Kidney epithelial cell (primary cell): ENCODE measurements around the gene PPP2R2C. TPM values are rescaled to one million over a fixed set of nuclear protein-coding genes. Genes with fewer than 3 reads are reported as not detected.

Source experiments
- DNase-seq: peaks from one replicate; pipeline ENCODE4 v3.0.0-alpha.2; 2010; ENCODE audit warnings: low read depth
- H3K27me3 ChIP-seq: 2 replicates; pipeline ENCODE4 v1.6.0; 2011; ENCODE audit warnings: low read length; ENCODE audit not compliant: control insufficient read depth, insufficient read depth
- H3K36me3 ChIP-seq: 2 replicates; pipeline ENCODE4 v1.5.1; 2011; ENCODE audit warnings: low read length; ENCODE audit not compliant: control insufficient read depth, insufficient read depth
- H3K4me3 ChIP-seq: 2 replicates; pipeline ENCODE4 v1.5.1; 2011; ENCODE audit warnings: low read depth, mild to moderate bottlenecking, control low read depth, low read length
- total RNA-seq: library from RNA; depleted of rRNA; stranded (reverse); fragments of >200 nt; gene quantifications from 2 replicates; pipeline ENCODE4 v1.2.3, GENCODE V29; 2015
- TF ChIP-seq, protein P1 (sequence below): IDR thresholded peaks from 2 replicates; pipeline ENCODE4 v1.5.1; 2011; ENCODE audit warnings: mild to moderate bottlenecking, moderate library complexity, low read length, control low read depth, inconsistent platforms; ENCODE audit not compliant: insufficient read depth, poor library complexity, severe bottlenecking

PPP2R2C gene
- total RNA-seq, 1 donor from 2014 or later: not detected

DNA sequence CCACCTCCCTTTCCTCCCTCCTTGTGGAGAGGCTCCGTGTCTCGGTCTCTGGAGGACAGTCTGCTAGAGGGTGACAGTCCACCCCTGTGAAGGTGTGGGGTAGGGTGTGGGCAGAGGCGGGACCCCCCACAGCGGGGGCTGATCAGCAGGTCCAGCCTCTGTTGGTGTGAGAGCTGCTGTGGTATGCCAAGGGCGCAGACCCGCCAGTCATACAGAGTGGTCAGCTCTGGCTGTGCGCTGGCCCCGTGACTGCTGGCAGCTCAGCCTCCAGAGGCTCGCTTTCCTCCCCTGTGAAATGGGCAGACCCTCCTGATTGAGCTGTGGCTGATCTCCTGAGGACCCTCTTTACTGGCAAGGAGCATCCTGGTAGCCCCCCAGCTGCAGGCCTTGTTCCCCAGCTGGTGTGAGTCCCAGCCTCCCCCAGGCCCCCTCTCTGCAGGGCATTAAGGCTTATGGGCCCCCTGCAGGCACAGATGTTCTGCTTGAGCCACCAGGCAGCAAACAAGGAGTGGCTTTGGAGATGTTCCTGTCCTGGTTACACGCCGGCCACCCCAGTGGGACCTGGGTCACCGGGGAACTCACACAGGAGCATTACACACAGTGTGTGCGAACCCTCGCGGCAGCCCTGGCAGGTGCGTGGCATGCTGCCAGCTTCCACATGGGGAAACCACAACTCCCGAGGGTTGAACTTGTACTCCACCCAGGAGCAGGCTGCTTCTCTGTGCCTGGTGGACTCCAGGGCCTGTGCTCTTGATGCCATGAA is 76.8 kb downstream of the PPP2R2C start:
- H3K27me3 ChIP-seq: no peaks in the 10 kb centered on the region
- no peaks in the 10 kb centered on the region for H3K36me3 ChIP-seq
- no peak overlapping the region for H3K4me3 ChIP-seq
- no peak for DNase-seq
- TF ChIP-seq, protein P1, sequence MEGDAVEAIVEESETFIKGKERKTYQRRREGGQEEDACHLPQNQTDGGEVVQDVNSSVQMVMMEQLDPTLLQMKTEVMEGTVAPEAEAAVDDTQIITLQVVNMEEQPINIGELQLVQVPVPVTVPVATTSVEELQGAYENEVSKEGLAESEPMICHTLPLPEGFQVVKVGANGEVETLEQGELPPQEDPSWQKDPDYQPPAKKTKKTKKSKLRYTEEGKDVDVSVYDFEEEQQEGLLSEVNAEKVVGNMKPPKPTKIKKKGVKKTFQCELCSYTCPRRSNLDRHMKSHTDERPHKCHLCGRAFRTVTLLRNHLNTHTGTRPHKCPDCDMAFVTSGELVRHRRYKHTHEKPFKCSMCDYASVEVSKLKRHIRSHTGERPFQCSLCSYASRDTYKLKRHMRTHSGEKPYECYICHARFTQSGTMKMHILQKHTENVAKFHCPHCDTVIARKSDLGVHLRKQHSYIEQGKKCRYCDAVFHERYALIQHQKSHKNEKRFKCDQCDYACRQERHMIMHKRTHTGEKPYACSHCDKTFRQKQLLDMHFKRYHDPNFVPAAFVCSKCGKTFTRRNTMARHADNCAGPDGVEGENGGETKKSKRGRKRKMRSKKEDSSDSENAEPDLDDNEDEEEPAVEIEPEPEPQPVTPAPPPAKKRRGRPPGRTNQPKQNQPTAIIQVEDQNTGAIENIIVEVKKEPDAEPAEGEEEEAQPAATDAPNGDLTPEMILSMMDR: no peak

DNA sequence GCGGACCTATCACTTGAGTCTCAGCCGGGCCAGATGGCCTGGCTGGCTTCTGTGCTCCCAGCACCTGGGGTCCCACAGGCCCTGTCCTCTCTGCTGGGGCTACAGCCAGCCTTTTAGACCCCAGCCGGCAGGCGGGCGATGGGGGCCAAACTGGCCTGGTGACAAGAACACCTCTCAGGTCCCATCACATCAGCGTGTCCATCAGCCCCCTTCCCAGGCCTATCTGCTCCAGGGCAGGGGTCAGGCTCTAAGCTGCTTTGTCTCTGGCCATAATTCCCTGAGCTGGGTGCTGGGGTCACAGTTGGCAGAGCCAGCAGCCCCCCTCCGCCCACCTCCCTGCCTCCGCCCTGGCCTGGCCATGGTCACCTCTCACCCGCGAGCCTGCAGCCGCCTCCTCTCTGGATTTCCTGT is 77.7 kb downstream of the PPP2R2C start:
- TF ChIP-seq, protein P1: no peak
- no peak for DNase-seq
- Histone ChIP-seq H3K4me3 (no peak overlapping the region), H3K27me3 (peaks cover 6% of the 10 kb centered on the region), H3K36me3 (no peaks in the 10 kb centered on the region)

DNA sequence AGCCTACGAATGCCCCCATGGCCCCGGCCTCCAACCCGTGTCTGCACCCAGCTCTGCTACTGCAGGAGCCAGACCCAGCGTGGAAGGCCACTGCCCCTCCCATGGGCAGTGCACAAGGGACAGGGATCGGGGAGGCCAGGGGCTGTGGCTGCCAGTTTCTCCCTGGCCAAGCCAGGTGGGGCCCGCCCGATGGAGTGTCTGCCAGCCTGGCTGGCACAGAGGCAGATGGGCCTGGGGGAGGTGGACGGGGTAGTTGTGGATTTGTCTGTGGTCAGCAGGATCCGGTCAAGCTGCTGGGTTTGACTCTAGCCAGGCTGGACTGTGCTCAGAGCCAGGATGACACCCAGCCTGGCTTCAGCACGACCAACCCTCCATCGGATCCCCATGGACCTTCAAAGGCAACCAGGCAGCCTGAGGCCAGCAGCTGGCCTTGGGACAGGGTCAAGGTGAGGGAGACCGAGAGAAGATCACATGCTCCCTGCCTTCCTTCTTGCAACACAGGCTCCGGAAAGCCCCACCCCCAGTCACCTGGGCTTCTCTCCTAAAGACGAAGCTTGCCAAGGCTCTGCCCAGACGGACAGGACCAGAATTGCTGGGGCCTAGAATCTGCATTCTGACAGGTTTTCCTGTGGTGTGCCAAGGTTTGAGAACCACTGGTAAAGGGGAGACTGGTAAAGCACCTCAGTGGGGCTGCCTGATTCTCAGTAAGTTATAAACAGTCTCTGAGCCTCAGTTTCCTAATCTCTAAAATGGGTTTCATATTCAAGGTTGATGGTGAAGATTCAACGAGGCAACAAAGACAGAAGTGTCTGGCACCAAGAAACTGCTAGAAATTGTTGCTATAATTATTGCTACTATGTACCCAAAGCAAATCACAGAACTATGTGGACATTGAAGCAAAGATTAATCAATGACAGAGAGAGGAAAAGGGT is 78.6 kb downstream of the PPP2R2C start:
- Histone ChIP-seq H3K27me3 (peaks cover 6% of the 10 kb centered on the region), H3K4me3 (no peak overlapping the region), H3K36me3 (no peaks in the 10 kb centered on the region)
- no peak for DNase-seq
- TF ChIP-seq, protein P1: no peak

DNA sequence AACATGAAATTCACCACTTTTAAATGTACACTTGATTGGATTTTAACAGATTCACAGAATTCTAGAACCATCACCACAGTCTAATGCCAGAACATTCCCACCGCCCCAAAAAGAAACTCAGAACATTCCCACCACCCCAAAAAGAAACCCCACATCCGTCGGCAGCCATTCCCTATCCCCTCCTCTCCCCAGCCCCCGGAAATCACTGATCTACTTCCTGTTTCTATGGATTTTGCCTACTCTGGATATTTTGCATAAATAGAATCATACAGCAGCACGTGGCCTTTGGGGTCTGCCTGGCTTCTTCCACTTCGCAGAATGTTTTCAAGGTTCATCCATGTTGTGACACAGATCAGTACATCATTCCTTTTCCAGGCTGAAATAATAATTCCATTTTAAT is 79.3 kb downstream of the PPP2R2C start:
- H3K27me3 ChIP-seq: peaks cover 6% of the 10 kb centered on the region
- H3K4me3 ChIP-seq: no peak overlapping the region
- no peak for DNase-seq
- H3K36me3 ChIP-seq: no peaks in the 10 kb centered on the region
- TF ChIP-seq, protein P1: no peak

DNA sequence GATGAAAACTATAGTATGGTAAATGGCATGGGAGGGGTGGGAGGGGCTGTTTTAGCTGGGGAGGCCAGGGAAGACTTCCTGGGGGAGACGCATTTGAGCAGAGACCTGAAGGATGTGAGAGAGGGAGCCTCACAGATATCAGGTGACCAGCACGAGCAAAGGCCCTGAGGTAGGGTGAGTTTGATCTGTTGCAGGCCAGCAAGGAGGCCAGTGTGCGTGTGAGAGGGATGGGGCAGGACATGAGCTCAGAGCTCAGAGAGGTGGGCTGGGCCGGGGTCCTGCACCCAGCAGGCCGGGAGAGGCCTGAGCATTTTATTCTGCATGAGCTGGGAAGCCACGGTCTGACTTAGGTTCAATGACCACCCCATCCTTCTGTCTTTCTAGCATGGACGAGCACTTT is 80.0 kb downstream of the PPP2R2C start:
- no peak for DNase-seq
- no peak overlapping the region for H3K4me3 ChIP-seq
- TF ChIP-seq, protein P1: no peak
- peaks cover 6% of the 10 kb centered on the region for H3K27me3 ChIP-seq
- no peaks in the 10 kb centered on the region for H3K36me3 ChIP-seq
